UCSD-AML1 (cell line): ENCODE data around the gene UBAP1L.
"Not testable (repeated sequence)": the region's sequence is repeated elsewhere in the genome, so short reads cannot be mapped to it uniquely, and the experiment has no call there.

Experiments used
- DNase-seq: peaks from one replicate; lab custom pipeline; 2025; ENCODE audit not compliant: unreplicated experiment; lab: John Stamatoyannopoulos, UW

Gene UBAP1L

GRCh38 chr15:65044724-65045481 is 70.1 kb downstream of the UBAP1L start, which contains the start of gene SLC51B:
Gene SLC51B (plus strand): TSS chr15:65045387. CDS start chr15:65050005, 4,618 bp downstream.
- DNase-seq: no peak

DNA sequence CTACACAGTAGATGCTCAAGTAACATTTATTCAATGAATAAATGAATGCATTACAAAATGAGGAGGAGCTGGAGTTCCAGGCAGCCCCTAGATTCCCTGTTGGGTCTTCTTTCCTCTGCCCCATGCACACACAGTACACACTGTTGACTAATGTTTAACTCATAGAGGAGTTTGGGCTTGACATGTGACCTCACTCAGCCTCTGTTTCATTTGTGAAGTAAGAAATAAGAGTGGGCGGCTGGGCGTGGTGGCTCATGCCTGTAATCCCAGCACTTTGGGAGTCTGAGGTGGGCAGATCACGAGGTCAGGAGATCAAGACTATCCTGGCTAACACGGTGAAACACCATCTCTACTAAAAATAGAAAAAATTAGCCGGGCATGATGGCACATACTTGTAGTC is 70.8 kb downstream of the UBAP1L start:
- DNase-seq: not testable (repeated sequence)

DNA sequence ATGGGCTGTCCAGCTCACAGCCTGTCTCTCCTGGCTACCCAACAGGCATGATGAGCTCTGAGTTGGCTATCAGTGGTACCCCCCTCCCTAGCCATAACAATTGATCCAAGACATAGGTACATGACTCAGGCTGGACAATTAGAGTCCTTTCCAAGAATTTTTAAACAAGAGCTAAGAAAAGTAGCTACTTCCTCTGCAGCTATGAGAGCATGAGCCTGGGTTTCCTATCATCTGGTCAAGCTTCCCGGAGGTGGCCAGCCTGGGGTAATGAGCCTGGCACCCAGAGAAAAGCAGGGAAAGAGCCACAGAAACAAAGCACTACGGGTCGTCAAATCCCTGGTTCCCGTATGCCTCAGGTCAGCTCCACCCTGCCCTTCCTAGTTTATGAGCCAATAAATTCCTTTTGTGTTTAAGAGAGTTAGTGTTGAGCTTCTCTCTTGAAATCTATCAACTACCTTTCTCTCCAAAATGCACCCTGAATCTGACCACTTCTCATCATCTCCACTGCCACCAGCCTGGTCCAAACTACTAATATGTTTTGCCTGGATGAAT is 72.1 kb downstream of the UBAP1L start:
- DNase-seq: no peak
